Smooth muscle cell of trachea (primary cell): ENCODE measurements around the gene LMCD1. TPM values are rescaled to one million over a fixed set of nuclear protein-coding genes. Genes with fewer than 3 reads are reported as not detected.

Experiments
- total RNA-seq: library from RNA; depleted of rRNA; stranded (reverse); fragments of >200 nt; gene quantifications from 2 replicates; pipeline ENCODE4 v1.2.1, GENCODE V29; 2014

LMCD1 gene
- 13.5 and 41.8 TPM in 2 replicates for total RNA-seq

GRCh38 chr3:8501371-8502131 lies at the start of gene LMCD1:
Gene LMCD1 (plus strand): TSS chr3:8501823. CDS start chr3:8501939, 116 bp downstream.

Other genes starting within 250 kb of the LMCD1 start
- 0.17 TPM in 1 of 2 replicates, not detected in the other for gene SSUH2, start 143.0 kb downstream of the LMCD1 start, total RNA-seq
- gene CAV3, start 232.0 kb downstream of the LMCD1 start, total RNA-seq = not detected in 2 replicates